ENCODE results near the gene CRIP1.

- no peak for TF ChIP-seq CTCF (IDR thresholded peaks at IDR 0.05; ENCODE audit: insufficient read depth, low read depth, low read length)
- TF ChIP-seq EZH2 (IDR thresholded peaks at IDR 0.05; ENCODE audit: insufficient read depth, low read length) = no peak
Observed at GRCh38 chr14:105444859-105445258, 41.8 kb upstream of the CRIP1 start.
